Epithelial cell of esophagus (primary cell): ENCODE measurements around the gene LILRA2.
"Not testable (repeated sequence)": the region's sequence is repeated elsewhere in the genome, so short reads cannot be mapped to it uniquely, and the experiment has no call there.

Experiments used
- DNase-seq: peaks from one replicate; pipeline ENCODE4 v3.0.0; 2010; ENCODE audit warnings: low read depth
- H3K4me3 ChIP-seq: 2 replicates; pipeline ENCODE4 v1.5.1; 2011; ENCODE audit warnings: mild to moderate bottlenecking, low read length, control low read depth
- TF ChIP-seq, protein P1 (sequence below): IDR thresholded peaks from 2 replicates; pipeline ENCODE4 v1.5.1; 2011; ENCODE audit warnings: low read depth, mild to moderate bottlenecking, low read length, control low read depth, inconsistent platforms; ENCODE audit not compliant: insufficient read depth; ENCODE audit errors: missing control alignments

LILRA2 gene

DNA sequence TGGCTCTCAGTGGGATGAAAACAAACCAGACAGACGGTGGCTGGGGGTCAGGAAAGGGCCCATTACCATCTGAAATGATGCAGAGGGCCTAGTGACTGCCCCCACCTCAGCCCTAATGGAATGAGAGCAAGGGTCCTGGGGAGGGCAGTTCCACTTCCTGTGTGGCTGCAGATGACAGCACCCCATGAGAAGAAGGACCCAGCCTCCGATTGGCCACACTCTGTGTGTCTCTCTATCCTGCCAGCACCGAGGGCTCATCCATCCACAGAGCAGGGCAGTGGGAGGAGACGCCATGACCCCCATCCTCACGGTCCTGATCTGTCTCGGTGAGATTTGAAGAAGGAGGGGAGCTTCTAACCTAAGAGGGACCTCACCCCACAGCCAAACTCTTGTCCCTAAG is 57.2 kb downstream of the LILRA2 start:
- TF ChIP-seq, protein P1, sequence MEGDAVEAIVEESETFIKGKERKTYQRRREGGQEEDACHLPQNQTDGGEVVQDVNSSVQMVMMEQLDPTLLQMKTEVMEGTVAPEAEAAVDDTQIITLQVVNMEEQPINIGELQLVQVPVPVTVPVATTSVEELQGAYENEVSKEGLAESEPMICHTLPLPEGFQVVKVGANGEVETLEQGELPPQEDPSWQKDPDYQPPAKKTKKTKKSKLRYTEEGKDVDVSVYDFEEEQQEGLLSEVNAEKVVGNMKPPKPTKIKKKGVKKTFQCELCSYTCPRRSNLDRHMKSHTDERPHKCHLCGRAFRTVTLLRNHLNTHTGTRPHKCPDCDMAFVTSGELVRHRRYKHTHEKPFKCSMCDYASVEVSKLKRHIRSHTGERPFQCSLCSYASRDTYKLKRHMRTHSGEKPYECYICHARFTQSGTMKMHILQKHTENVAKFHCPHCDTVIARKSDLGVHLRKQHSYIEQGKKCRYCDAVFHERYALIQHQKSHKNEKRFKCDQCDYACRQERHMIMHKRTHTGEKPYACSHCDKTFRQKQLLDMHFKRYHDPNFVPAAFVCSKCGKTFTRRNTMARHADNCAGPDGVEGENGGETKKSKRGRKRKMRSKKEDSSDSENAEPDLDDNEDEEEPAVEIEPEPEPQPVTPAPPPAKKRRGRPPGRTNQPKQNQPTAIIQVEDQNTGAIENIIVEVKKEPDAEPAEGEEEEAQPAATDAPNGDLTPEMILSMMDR, result no peak
- no peak overlapping the region for H3K4me3 ChIP-seq
- DNase-seq, result no peak

DNA sequence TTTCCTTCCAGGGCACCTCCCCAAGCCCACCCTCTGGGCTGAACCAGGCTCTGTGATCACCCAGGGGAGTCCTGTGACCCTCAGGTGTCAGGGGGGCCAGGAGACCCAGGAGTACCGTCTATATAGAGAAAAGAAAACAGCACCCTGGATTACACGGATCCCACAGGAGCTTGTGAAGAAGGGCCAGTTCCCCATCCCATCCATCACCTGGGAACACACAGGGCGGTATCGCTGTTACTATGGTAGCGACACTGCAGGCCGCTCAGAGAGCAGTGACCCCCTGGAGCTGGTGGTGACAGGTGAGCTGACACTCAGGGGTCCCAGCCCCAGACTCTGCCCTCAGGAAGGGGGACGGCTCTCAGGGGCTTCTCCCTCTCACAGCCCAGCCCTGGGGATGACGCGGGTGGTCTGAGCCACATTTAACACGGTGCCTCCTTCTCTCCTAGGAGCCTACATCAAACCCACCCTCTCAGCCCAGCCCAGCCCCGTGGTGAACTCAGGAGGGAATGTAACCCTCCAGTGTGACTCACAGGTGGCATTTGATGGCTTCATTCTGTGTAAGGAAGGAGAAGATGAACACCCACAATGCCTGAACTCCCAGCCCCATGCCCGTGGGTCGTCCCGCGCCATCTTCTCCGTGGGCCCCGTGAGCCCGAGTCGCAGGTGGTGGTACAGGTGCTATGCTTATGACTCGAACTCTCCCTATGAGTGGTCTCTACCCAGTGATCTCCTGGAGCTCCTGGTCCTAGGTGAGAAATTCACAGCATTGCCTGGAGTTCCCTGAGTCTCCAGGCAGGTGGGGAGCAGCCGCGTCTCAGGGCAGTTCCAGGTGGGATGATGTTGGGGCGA is 58.1 kb downstream of the LILRA2 start:
- not testable (repeated sequence) for H3K4me3 ChIP-seq, DNase-seq

DNA sequence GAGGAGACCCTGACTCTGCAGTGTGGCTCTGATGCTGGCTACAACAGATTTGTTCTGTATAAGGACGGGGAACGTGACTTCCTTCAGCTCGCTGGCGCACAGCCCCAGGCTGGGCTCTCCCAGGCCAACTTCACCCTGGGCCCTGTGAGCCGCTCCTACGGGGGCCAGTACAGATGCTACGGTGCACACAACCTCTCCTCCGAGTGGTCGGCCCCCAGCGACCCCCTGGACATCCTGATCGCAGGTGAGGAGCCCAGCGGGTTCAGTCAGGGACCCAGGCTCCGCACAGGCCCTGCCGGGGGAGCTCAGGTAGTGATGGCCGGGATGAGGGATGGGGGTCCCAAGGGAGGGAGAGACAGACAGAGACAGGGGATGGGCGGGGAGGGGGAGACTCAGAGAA is 58.9 kb downstream of the LILRA2 start:
- not testable (repeated sequence) for DNase-seq, H3K4me3 ChIP-seq

DNA sequence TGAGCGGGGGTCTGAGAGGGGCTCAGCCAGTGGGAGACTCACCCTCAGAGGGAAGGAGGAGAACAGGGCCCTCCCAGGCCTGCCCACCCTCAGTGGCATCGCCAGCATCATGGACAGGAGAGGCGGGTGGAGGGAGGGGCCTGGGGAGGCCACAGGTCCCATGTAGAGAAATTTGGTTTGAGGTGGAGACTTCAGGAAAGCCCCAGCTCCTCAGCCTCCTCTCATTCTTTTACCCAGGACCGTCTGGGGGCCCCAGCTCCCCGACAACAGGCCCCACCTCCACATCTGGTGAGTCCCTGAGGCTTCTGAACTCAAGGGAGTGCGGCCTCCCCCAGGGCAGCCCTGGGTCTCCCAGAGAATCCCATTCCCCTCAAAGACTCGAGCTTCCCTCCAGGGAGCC is 59.8 kb downstream of the LILRA2 start:
- DNase-seq, result no peak
- TF ChIP-seq, protein P1, result no peak
- H3K4me3 ChIP-seq, result no peak overlapping the region

DNA sequence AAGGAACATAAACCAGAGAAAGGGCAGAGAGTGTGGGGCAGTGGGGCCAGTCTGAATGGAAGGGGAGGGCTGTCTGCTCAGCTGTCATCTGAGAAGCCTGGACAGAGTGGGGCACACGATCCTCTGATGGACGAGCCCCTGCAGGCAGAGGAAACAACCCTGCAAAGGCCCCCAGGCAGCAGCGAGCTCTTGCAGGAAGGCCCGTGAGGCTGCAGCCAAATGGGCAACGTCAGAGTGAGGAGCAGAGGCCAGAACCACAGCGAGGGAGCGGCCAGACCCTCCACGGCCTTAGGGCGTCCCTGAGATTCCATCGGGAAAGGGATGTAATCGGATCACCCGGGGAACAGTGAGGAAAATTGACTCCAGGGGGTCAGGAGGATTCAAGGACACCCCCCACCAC is 62.5 kb downstream of the LILRA2 start:
- not testable (repeated sequence) for H3K4me3 ChIP-seq, DNase-seq

DNA sequence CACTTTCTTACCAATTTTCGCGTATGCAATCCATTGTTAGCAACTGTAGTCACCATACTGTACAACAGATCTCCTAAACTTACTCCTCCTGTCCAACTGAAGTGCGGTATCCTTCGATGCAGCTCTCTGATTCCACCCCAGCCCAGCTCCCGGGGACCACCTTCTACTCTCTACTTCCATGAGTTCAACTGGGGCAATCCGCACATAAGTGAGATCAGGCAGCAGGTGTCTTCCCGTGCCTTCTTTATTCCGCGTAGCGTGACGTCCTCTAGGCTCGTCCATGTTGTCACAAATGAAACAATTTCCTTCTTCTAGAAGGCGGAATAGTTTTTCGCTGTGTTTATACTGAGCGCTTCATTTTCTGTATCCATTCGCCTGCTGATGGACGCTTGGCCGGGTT is 65.1 kb downstream of the LILRA2 start:
- TF ChIP-seq, protein P1, result no peak

More for the DNA sequence above, 65.1 kb downstream of the LILRA2 start:
- no peak for DNase-seq
- no peak overlapping the region for H3K4me3 ChIP-seq
